Ramos (cell line): ENCODE data around the gene AKR7A2.

Source experiments
- in situ Hi-C: fragments of 300-500 bp; cut with MboI; formaldehyde crosslinking; loops from one replicate; pipeline ENCODE4 v1.14.3; 2022; ENCODE audit warnings: low sequenced_read_pairs; ENCODE audit not compliant: unreplicated experiment

The AKR7A2 gene

GRCh38 chr1:19311931-19312781 is at the start of gene AKR7A2, which contains the start of gene SLC66A1:
Gene AKR7A2 (minus strand): TSS chr1:19312144. CDS start chr1:19312124, 20 bp downstream.
Gene SLC66A1 (plus strand): TSS chr1:19312326. CDS start chr1:19317678, 5,352 bp downstream.
- in situ Hi-C loops: no loop called here

- in situ Hi-C loops: loop anchor here (10.0 kb wide), 1 partner anchor 214 kb away; no protein-coding TSS in a partner anchor
These were observed 49.1 kb upstream of the AKR7A2 start for GRCh38 chr1:19360843-19361610.

GRCh38 chr1:19360432-19360831 is 48.5 kb upstream of the AKR7A2 start:
- in situ Hi-C loops: loop anchor here (10.0 kb wide), 1 partner anchor 214 kb away; no protein-coding TSS in a partner anchor

DNA sequence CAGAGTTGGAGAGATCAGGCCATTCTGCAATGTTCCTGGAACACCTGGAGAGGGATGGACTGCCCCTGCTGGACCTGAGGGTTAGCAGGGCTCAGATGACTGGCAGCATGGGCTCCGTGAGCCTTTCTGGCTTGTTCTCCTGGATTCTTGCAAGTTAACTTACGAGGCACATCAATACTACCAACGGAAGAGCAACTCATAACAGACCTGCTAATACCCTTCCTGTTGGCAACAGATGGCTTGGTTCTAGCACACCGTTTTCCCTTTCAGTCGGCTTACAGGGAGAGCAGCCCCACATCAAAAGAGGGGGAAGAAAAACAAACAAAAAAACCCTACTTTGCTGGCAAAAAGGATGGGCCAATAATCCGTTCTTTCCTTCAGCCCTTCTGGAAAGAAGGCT is 48.1 kb upstream of the AKR7A2 start:
- in situ Hi-C loops: loop anchor here (10.0 kb wide), 1 partner anchor 215 kb away; no protein-coding TSS in a partner anchor

DNA sequence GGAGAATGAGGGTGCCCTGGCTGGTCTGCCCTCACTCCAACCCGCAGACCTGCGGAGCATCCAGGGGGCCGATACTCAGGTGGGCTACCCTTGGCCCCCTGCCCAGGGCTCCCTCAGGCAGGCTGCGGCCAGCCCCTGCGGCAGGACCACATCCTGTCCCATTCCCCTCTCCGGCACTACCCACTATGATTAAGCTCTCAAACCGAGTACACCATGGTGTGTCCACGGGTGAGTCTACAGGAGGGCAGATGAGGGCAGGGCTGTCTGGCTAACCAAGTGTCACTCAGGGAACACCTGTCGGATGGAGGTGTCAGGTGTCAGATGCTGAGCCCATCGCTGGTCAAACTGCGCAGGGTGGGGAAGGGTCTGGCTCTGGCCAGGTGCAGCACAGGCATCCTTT is 47.4 kb upstream of the AKR7A2 start:
- in situ Hi-C loops: no loop called here

DNA sequence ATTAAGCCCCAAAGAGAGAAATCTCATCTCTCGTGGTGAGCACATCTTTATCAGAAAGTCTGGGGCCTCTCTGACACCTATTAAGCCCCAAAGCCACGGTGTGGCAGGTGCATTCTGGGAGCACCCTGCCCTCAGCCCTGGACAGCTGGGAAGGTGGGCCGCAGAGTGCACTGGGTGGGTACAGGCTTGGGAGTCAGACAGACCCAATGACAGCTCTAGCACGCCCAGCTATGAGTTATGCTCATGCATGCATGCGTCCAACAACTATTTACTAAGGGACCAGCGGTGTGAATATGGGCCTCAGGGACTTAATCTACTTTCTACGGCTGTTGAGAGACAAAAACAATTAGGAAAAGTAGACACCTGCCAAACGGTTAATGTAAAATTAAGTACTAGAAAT is 46.8 kb upstream of the AKR7A2 start:
- in situ Hi-C loops: no loop called here

GRCh38 chr1:19357299-19357986 is 45.5 kb upstream of the AKR7A2 start:
- in situ Hi-C loops: no loop called here

GRCh38 chr1:19356266-19356665 is 44.3 kb upstream of the AKR7A2 start:
- in situ Hi-C loops: no loop called here

GRCh38 chr1:19354531-19354981 is 42.6 kb upstream of the AKR7A2 start:
- in situ Hi-C loops: no loop called here

DNA sequence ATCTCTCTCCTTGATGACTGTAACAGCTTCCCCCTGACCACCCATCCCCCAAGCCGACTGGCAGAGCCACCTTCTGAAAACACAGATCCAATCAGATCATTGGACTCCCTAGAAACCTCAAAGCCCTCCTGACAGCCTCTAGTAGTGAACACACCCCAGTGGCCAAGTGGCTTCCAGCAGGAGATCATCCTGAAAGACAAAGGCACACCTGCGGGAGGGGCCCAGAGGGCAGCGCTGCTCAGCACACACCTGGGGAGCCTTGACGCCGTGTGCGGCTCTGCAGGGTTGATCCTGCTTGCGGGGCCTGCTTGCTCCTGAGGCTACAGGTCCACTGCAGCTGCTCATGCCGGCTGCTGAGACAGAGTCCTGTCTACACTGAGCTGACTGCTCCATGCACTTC is 41.7 kb upstream of the AKR7A2 start:
- in situ Hi-C loops: no loop called here

DNA sequence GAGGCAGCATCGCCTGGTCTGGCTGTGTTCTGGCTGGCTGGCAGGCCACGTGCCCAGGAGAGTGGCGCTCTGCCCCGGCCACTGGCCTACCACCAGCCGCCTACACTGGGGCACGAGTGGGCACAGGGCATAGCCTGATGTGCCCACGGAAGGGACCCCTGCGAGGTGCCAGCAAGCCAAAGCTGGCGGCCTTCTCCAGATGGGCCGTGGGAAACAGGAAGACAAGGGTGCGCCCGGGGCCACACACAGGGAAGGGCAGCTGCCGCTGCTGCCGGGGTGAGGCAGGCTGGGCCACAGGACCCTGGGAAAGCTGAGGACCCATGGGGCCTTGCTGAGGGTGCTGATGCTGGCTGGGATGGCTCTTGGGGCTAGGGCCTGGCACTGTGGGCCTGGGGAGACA is 40.9 kb upstream of the AKR7A2 start:
- in situ Hi-C loops: no loop called here

DNA sequence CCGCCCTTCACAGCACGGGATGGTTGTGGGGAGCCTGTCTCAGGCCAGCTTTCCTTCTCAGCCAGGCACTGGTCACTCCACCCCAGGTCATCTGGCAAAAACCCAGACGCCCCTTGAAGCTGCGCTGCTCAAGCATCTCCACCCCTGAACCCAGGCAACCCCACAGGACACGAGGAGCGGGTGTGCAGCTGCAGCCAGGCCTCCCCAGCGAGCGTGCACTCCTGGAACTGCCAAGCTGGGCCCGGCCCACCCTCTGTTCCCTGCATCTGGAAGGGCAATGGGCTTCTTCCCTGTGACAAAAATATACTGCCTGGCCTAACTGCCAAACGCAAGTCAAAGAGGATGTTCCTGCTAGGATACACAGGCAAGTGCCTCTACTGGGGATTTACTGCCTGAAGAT is 39.9 kb upstream of the AKR7A2 start:
- in situ Hi-C loops: no loop called here

DNA sequence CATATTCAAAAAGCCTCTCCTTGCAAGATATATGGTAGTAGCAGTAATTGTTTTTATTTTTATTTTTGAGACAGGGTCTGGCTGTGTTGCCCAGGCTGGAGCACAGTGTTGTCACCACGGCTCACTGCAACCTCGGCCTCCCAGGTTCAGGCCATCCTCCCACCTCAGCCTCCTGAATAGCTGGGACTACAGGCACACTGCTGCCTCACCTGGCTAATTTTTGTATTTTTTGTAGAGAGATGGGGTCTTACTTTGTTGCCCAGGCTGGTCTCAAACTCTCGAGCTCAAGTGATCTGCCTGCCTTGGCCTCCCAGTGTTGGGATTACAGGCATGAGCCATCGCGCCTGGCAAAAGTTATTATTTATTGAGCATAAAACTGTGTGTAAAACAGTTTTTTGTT is 38.6 kb upstream of the AKR7A2 start:
- in situ Hi-C loops: no loop called here

DNA sequence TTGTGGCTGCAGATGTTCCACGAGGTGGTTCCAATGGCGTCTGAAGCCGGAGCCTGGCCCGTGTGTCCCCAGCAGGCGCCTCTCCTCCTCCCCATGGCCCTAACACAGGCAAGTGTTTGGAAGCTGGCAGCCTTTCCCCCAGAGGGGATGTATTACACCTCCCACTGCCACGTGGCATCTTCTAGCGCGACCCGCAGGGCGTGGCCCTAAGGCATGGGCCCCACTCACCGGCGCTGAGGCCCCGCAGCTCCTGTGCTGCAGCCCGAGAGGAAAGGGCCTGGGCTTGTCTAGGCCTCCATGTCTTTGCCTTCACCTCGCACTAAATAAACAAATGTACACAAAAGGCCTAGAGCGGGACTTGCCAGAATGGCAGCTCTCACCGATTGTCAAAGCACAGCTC is 38.1 kb upstream of the AKR7A2 start:
- in situ Hi-C loops: no loop called here

DNA sequence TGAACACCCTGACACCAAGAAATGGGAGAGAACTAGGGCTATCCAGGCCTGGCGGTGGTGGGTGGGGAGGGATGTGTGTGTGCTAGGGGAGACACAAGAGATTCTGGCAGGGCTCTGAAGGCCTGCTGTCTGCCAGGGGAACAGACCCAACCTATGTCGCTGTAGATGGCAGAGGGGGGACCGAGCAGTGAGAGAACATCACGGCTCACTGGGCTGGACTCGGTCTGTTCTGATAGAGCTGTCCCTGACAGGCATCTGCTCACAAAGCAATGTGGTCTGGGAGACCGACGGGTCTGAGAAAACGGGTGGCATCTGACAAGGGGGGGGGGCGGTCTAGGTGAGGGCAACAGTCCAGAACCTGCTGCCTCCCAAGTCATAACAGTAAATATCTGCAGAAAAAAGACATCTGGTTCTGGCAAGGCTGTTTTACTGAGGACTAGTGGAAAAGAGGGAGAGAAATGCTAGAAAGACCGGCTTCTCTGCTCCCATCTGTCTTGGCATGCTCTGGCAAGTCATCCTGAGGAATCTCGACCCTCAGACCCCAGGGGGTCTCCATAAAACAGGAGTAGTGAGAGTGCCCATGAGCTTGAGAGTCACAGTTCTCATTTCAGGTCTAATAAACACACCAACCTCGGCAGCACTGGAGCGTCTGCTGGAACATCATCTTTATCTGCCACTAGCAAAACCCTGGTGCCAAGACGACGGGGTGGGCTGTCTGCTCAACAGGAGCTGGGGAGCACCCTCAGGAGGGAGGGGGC is 36.7 kb upstream of the AKR7A2 start:
- in situ Hi-C loops: no loop called here

GRCh38 chr1:19347533-19348172 is 35.7 kb upstream of the AKR7A2 start:
- in situ Hi-C loops: no loop called here

GRCh38 chr1:19346026-19346425 is 34.1 kb upstream of the AKR7A2 start:
- in situ Hi-C loops: no loop called here

GRCh38 chr1:19345391-19345790 is 33.4 kb upstream of the AKR7A2 start:
- in situ Hi-C loops: no loop called here

- in situ Hi-C loops: loop anchor here (5.0 kb wide), 1 partner anchor 237 kb away; no protein-coding TSS in a partner anchor
These were observed 32.9 kb upstream of the AKR7A2 start for GRCh38 chr1:19344831-19345230.
